Measurements from ENCODE around the gene COL7A1.

DNA sequence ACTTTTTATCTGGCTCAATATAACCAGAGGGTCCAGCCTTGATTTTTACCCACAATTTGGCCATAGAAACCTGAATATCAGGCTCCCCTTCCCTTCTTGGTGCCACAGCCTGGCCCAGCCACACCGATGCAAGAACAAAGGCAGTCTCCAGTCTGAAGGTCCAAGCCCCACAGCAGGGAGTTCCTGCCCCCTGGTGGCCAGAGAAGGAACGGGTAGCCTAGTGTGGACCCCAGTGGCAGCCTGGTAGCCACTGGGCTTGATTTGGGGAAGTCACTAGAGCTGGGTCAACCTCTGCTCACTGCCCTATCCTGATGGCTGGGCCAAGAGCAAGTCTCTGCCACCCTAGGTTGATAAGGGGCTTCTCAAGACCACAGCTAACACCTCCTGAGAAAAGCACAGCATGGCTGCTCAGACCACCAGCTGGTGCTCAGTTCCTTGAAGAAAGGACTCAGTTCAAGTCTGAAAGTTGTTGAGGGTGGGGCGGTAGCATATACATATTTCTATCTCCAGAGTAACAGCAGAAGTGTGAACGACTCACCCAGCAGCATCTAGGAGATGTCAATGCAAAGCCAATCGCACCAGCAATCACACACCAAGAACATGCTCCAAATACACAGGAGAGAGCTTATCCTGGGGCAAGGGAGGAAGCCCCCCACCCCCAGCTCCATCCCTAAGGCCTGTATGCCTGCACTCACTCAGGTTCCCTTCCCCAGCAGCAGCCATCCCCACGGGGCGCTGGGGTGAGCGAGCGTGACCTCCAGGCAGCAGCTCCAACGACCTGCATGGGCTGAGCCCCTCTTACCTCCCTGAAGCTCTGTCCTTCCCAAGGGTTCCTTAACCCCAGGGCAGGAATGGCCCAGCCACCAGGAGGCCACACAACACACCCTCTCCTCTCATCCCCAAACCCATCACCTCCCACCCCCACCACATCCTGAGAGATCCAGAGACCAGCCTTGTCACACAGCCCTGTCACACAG is 46.1 kb downstream of the COL7A1 start:
- TF ChIP-seq CTCF (IDR thresholded peaks at IDR 0.05 in 8 of 11, conservative IDR thresholded peaks at IDR 0.05 in 3 of 11) (peak; percentile 88 to 97 (median 96)), POLR2AphosphoS5 (IDR thresholded peaks at IDR 0.05) (peak; percentile 52 to 77 (median 74))
